PC-9 (cell line): ENCODE measurements around the gene SDK2. TPM values are rescaled to one million over a fixed set of nuclear protein-coding genes. Genes with fewer than 3 reads are reported as not detected.

Experiments
- BruUV-seq: library from RNA; stranded (reverse); fragments of 400-500 nt; replicated peaks from 2 replicates; lab custom pipeline; 2021; lab: Mats Ljungman, UMichigan
- CTCF ChIA-PET: fragments of 300-600 bp; sonication (Branson Sonifier 250); formaldehyde crosslinking; loops from one replicate; lab custom pipeline; 2022; ENCODE audit warnings: antibody characterized with exemption; lab: Charles Lee
- POLR2A ChIA-PET: fragments of 300-600 bp; sonication (Branson Sonifier 250); formaldehyde crosslinking; loops from one replicate; lab custom pipeline; 2022; ENCODE audit warnings: antibody characterized with exemption; ENCODE audit not compliant: unreplicated experiment; lab: Charles Lee
- DNase-seq, 2 experiments: peaks; one replicate each; pipeline versions ENCODE4 v3.0.0 to v3.0.0-alpha.2; 2015 to 2022; ENCODE audit warnings: mixed read lengths in 1 of 2
- H2AFZ ChIP-seq: fragments of 200-600 bp; sonication (generic); 2 replicates; pipeline ENCODE4 v1.8.1; 2017; ENCODE audit warnings: antibody characterized with exemption
- H3F3A ChIP-seq: fragments of 200-600 bp; sonication (generic); 2 replicates; pipeline ENCODE4 v1.8.1; 2017; ENCODE audit warnings: antibody characterized with exemption, mild to moderate bottlenecking, low read depth; ENCODE audit not compliant: insufficient read depth
- H3K27ac ChIP-seq: fragments of 200-600 bp; sonication (generic); 2 replicates; pipeline ENCODE4 v1.6.1; 2016; ENCODE audit warnings: mixed run types
- H3K27me3 ChIP-seq: fragments of 200-600 bp; sonication (generic); 2 replicates; pipeline ENCODE4 v1.6.1; 2016; ENCODE audit warnings: low read depth, mixed run types; ENCODE audit not compliant: insufficient read depth
- H3K36me3 ChIP-seq: fragments of 200-600 bp; sonication (generic); 2 replicates; pipeline ENCODE4 v1.6.1; 2016; ENCODE audit warnings: low read depth, mixed run types
- H3K4me1 ChIP-seq: fragments of 200-600 bp; sonication (generic); replicated peaks from 2 replicates; pipeline ENCODE4 v1.6.1; 2016; ENCODE audit warnings: mixed run types; ENCODE audit not compliant: insufficient read depth
- H3K4me2 ChIP-seq: fragments of 200-600 bp; sonication (generic); 2 replicates; pipeline ENCODE4 v1.6.1; 2017; ENCODE audit warnings: mixed run types
- H3K4me3 ChIP-seq: fragments of 200-600 bp; sonication (generic); 2 replicates; pipeline ENCODE4 v1.6.1; 2016; ENCODE audit warnings: mixed run types
- H3K79me2 ChIP-seq: fragments of 200-600 bp; sonication (generic); 2 replicates; pipeline ENCODE4 v1.6.1; 2017; ENCODE audit warnings: low read depth, mixed run types
- H3K9me2 ChIP-seq: fragments of 200-600 bp; sonication (generic); 2 replicates; pipeline ENCODE4 v1.8.1; 2017; ENCODE audit warnings: mild to moderate bottlenecking; ENCODE audit not compliant: insufficient read depth
- H3K9me3 ChIP-seq: fragments of 200-600 bp; sonication (generic); 2 replicates; pipeline ENCODE4 v1.8.1; 2016; ENCODE audit warnings: low read depth; ENCODE audit not compliant: insufficient read depth
- H4K20me1 ChIP-seq: fragments of 200-600 bp; sonication (generic); 2 replicates; pipeline ENCODE4 v1.8.1; 2017; ENCODE audit not compliant: insufficient read depth
- CTCF ChIP-seq: fragments of 200-600 bp; sonication (generic); conservative IDR thresholded peaks from 2 replicates; pipeline ENCODE4 v1.6.1; 2017; ENCODE audit warnings: mixed run types, antibody characterized with exemption, mild to moderate bottlenecking, moderate library complexity
- EZH2 ChIP-seq: fragments of 200-600 bp; sonication (generic); IDR thresholded peaks from 2 replicates; pipeline ENCODE4 v1.8.0; 2017; ENCODE audit warnings: antibody characterized with exemption, low read depth
- intact Hi-C: fragments of 100-400 bp; cut with micrococcal nuclease; formaldehyde crosslinking; loops from one replicate; pipeline ENCODE4 v1.10.0; 2022; ENCODE audit not compliant: unreplicated experiment
- total RNA-seq: library from RNA; stranded (reverse); gene quantifications from 2 replicates; pipeline ENCODE4 v1.2.3, GENCODE V29; 2021

Gene SDK2
- total RNA-seq, 1 experiment from 2014 or later, result 0.04 TPM

GRCh38 chr17:73595931-73596330 lies 48.3 kb downstream of the SDK2 start:
- Histone ChIP-seq H3K36me3 (no peaks in the 10 kb centered on the region), H3K4me1 (no peaks in the 10 kb centered on the region), H3K27me3 (peaks cover 96% of the 10 kb centered on the region), H3K4me3 (no peak overlapping the region), H3K79me2 (no peaks in the 10 kb centered on the region), H3F3A (no peaks in the 10 kb centered on the region), H3K9me3 (no peaks in the 10 kb centered on the region), H3K9me2 (no peaks in the 10 kb centered on the region), H3K4me2 (no peak overlapping the region), H4K20me1 (no peaks in the 10 kb centered on the region), H2AFZ (no peak overlapping the region), H3K27ac (no peak overlapping the region)
- no peak for DNase-seq
- no peak for TF ChIP-seq CTCF
- no peak for TF ChIP-seq EZH2
- POLR2A ChIA-PET, result no interaction called here
- BruUV-seq, result no TSS peak
- CTCF ChIA-PET, result no interaction called here
- intact Hi-C loops, result no loop called here

- TF ChIP-seq EZH2, result no peak
- no peak for TF ChIP-seq CTCF
- Histone ChIP-seq H3K27me3 (peaks cover 97% of the 10 kb centered on the region), H3K4me2 (no peak overlapping the region), H3K79me2 (no peaks in the 10 kb centered on the region), H4K20me1 (no peaks in the 10 kb centered on the region), H3K9me2 (no peaks in the 10 kb centered on the region), H3K4me3 (no peak overlapping the region), H3K4me1 (no peaks in the 10 kb centered on the region), H3F3A (no peaks in the 10 kb centered on the region), H2AFZ (no peak overlapping the region), H3K36me3 (no peaks in the 10 kb centered on the region), H3K9me3 (no peaks in the 10 kb centered on the region), H3K27ac (no peak overlapping the region)
- no peak for DNase-seq
- intact Hi-C loops, result no loop called here
- ChIA-PET POLR2A (no interaction called here), CTCF (no interaction called here)
- BruUV-seq, result no TSS peak
Measured at GRCh38 chr17:73595479-73595878, 48.8 kb downstream of the SDK2 start.

GRCh38 chr17:73595068-73595467 lies 49.2 kb downstream of the SDK2 start:
- CTCF ChIA-PET, result no interaction called here
- no peaks in the 10 kb centered on the region for H4K20me1 ChIP-seq
- intact Hi-C loops, result no loop called here

More at GRCh38 chr17:73595068-73595467, 49.2 kb downstream of the SDK2 start:
- H3K4me1 ChIP-seq, result no peaks in the 10 kb centered on the region
- H3K27me3 ChIP-seq, result peaks cover 97% of the 10 kb centered on the region
- H3K4me3 ChIP-seq, result no peak overlapping the region
- H3K9me2 ChIP-seq, result no peaks in the 10 kb centered on the region
- H2AFZ ChIP-seq, result no peak overlapping the region
- POLR2A ChIA-PET, result no interaction called here
- no peak for DNase-seq
- no peak for TF ChIP-seq CTCF
- H3K79me2 ChIP-seq, result no peaks in the 10 kb centered on the region
- H3K27ac ChIP-seq, result no peak overlapping the region
- no peak overlapping the region for H3K4me2 ChIP-seq
- no TSS peak for BruUV-seq
- H3F3A ChIP-seq, result no peaks in the 10 kb centered on the region
- no peaks in the 10 kb centered on the region for H3K36me3 ChIP-seq
- no peaks in the 10 kb centered on the region for H3K9me3 ChIP-seq
